Mesenteric fat pad (tissue), 1 donor: ENCODE measurements around the gene TXNRD2. TPM values are rescaled to one million over a fixed set of nuclear protein-coding genes. Genes with fewer than 3 reads are reported as not detected.
A peak's percentile ranks its signal among the peaks of the same experiment; 100 is the strongest.

Source experiments
- DNase-seq: peaks from one replicate; pipeline ENCODE4 v3.0.0-alpha.2; 2020; ENCODE audit warnings: low spot score
- long read RNA-seq: library from polyadenylated mRNA; unstranded; transcript quantifications from one replicate; pipeline ENCODE4 v2.0.0, GENCODE V29; 2020
- total RNA-seq: library from RNA; stranded (reverse); fragmentation: NEBNext Ultra II Directional; extraction: Animal tissue kit (Norgen Biotek cat#: 25700); gene quantifications from one replicate; pipeline ENCODE4 v1.2.1, GENCODE V29; 2021
- donor health status: DM: yes; HTN: yes; CAD: no.

Gene TXNRD2
- total RNA-seq: 20.2 TPM
- long read RNA-seq, partial matches to known transcripts: 5 of 48 reads
- long read RNA-seq, other reads (novel, unspliced or antisense): 43 of 48 reads

DNA sequence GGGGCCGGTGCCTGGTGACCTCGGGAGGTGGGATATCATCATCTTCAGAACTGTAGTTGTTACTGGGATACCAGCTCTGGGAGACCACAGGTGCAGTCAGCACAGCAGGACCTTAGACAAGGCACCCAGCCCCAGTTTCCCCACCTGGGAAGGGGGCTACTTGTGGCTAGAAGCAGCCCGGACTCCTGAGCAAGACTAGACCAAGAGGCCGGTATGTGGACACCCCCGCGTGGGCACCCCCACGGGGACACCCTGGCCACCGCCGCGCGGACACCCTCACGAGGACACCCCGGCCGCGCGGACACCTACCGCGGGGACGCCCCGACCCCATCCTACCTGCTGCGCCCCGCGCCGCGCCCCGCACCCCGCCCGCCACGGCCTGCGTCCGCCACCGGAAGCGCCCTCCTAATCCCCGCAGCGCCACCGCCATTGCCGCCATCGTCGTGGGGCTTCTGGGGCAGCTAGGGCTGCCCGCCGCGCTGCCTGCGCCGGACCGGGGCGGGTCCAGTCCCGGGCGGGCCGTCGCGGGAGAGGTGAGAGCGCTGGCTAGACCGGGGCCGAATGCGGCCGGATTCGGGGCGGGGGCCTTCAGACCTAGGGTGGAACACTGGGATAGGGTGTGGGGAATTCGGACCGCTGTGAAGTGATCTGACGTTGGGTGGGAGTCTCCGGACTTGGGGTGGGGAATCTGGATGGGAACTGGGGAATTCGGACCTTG, at the start of gene TXNRD2, which contains the start of gene COMT:
Gene TXNRD2 (minus strand): TSS at position 454 of the 718 bp plus-strand sequence. CDS start 15 bp downstream, at position 439.
Gene COMT (plus strand): TSS at position 408 of the 718 bp plus-strand sequence. CDS start 20,755 bp downstream, outside the sequence.
- DNase-seq: peak; percentile 93

DNA sequence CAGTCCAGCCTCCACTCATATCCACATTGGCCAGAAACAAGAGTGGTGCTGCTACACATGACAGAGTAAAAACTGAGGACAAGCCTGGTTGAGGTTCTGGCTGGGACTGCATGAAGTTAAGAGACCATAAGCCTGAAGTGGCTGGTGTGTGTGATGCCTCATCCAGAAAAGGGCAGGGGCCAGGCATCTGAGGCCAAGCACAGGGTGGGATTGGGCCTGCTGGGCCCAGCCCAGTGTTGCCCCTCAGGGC, 49.7 kb upstream of the TXNRD2 start:
- DNase-seq: no peak

DNA sequence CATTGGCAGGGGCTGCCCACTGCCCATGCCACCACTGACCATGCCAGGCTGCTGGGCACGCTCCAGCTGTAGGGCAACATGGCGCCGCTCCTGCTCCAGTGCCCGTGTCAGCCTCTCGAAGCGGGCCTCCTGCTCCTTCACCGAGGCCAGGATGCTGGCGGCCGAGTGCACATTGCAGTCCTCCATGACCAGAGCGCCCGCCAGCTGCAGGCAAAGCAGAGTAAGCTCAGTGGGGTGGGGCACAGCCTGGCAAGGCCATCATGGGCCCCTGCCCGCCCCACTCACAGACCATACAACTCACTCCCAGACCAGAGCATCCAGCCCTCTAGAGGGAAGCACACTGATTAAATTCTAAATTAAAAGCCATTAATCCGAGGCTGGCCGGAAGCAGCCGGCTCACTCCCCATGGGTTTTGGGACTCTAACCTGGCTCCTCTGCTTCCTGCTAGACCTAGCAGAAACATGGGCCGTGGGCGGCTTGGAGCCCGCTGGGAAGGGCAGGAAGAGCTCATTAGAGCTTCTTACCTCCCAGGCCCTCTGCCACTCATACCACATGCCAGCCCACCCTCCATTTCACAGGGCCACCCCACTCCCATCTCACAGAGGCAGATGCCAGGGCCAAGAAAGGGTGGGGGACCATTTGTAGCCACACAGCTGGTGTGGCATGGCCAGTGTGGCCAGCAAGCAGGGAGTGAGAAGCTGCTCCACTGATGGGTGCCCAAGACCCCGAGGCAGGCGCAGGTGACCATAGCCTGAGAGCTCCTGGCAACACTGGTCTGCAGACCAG, 49.2 kb upstream of the TXNRD2 start:
- DNase-seq: no peak

DNA sequence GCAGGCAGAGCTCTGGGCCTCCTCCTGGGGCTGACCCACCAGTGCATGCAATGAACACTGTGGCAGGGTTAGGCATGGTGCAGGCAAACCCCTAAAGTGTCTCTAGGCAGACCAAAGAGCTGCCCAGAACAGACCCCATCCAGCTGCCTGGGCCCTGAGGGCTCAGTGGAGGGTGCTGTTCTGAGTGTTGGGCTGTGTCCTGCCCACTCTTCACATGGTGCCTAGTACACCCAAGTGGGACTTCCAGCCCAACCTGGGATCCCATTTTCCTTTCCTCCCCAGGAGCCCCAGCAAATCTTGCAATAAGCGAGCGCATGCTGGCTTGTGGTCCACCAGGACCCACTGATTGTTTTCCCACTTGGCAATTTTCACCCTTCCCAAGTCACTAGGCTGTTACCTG, 48.6 kb upstream of the TXNRD2 start:
- no peak for DNase-seq

DNA sequence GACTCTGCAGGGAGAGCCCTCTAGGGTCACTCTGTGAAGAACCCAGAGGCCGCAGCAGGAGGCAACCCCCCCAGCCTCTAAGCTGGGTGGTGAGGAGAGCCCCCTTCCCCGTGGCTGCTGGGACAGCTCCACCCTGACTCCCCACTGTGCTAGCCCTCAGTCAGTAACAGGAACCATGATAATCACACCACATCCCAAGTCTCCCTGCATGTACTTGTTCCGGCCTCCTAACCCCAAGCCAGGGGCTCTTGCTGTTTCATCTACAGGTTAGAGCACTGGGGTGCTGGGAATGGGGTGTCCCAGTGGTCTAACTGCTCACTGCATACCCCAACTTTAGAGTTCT, 48.1 kb upstream of the TXNRD2 start:
- no peak for DNase-seq

DNA sequence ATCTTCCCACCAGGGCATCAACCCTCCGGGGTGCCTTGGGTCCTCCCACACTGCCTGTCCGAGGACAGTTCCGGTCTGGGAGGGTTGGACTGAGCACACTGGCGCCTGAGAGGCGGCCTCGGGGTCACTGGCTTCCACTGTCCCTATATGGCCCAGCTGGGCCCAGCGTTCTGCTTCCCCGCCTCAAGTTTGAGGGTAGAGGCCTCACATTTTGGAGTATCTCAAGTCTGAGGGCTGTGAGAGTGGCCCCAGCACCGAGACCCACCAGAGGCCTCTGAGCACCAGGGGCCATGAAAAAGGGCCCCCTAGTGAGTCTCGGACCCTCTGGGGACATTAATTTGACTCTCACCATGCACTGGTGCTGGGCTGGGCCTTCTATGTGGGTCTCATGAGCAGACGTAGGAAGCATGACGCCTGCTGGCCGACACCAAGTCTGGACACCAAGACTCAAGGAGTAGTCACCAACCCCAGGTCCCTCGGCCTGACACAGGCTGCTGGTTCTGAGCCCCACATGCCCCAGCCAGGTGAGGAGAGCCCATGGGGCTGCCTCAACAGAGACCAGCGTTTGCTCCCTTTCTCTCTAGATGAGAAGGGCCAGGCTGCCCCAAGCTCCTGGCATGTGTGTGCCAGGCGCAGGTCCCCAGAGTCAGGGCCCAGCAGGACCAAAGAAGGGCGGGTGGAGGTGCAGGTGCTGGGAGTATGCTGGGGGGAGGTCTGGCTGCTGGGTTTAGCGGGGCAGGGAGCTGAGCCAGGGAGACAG, 47.5 kb upstream of the TXNRD2 start:
- DNase-seq: no peak

DNA sequence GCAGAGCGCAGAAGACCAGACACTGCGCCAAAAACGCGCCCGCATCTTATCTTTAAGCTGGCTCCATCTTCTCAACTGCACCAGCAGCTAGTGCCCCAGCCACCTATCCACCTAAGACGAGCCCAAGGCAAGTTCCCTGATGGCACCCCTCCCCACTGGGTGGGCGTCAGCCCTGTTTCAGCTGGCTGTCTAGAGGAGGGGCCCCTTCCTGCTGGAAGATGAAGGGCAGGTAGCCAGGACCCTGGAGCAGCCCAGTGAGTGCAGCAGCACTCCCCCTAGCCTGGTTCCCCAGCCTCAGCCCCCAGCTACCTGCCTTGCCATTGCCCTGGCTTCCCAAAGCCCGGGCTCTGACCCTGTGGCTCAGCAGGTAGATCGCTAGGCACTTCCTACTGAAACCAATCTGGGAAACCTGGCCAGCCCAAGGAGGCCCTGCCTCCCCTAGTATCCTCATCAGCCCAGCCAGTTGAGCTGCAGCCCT, 46.8 kb upstream of the TXNRD2 start:
- no peak for DNase-seq

DNA sequence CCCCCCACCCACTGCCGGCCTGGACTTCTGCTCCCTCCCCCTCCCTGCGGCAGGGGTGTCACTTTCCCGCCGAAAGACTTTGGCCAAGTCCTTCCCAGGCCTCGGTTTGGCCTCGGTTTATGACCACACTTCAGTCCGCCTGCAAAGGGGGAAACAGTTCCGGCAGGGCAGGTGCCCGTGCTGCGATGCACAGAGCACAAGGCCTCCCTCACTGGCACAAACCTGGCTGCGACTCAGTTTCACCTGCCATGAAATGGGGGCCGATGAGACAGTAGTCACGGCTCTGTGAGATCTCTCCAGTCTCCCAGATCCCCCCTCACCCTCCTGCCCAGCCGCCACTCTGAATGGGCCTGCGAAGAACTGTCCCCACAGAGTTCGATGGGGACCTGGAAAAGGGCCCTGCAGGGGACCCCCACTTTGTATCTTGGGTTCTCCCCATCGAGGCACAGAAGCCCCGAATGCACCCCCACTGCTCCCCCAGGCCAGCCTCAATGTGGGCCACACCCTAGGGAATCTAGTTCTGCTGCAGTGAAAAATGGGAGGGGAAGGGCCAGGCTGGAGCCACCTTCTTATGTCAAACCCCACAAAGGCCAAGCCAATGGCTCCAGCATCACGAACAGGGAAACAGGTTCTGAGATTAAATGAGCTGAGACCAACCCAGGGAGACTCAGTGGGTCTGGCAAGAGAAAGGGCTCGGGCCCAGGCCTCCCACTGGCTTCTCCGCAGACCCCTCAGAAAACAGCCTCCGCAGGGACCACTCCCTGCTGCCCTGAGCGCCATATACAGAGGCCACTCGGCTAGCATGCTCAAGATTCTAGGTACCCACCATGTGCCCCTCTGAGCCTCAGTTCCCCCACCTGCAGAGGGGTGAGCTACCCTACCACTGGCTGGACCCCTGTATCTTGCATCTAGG, 46.0 kb upstream of the TXNRD2 start:
- no peak for DNase-seq

DNA sequence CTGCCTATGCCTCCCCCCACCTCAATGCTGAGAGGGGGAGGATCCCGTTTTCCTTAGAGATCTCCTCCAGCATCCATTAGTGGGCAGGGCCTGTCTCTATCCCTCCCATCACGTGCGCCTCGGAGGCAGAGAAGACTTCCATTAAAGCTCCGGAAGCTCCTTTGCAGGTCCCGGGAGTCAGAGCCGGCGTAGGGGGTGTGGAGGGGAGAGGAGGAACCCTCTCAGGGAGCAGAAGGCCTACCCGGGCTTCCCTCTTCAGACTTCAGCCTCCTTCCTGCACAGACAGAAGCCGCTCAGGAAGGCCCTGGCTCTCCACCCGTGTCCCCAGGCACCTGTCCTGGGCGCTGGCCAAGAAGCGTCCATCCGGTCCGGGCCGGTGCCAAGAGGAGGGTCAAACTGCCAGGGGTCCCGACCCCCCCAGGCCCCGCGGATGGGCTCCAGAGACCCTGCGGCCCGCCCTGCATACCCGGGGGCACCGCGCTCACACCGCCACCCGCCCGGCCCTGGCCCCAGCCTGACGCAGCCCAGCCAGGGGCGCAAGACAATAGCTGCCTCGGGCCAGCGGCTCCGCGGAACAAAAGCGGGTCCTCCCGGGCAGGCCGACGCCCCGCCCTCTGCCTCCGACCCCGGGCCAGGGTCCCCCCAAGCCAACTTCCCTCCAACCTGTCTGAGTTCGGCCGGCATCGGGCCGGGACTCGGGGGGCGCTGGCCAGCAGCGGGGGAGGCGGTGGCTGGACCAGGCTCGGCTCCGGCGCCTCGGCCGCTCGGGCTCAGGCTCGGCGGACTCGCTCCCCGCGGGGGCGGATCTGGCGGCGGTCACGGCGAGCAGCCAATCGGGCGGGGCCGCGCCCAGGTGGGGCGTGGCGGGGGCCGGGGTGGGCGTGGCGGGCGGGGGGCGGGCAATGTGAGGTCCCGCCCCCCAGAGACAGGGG, 45.1 kb upstream of the TXNRD2 start:
- peak; percentile 96 for DNase-seq

DNA sequence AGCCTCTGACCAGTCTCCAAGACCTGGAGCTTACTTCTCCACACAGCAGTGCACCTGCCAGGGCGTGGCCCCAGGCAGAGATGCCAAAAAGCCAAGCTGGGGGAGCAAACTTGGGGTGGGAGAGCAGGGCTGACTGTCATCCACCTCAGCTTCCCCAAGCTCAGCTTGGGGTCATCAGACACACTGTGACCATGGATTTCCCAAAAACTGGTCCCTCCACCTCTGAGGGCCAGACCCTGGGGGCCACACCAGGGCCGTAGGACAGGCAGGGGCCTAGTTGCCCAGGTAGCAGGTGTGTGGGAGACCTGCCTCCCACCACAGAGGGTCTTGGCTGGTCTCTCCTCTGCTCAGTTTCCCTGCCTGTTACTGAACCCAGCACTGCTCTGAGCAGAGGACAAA, 44.4 kb upstream of the TXNRD2 start:
- no peak for DNase-seq

DNA sequence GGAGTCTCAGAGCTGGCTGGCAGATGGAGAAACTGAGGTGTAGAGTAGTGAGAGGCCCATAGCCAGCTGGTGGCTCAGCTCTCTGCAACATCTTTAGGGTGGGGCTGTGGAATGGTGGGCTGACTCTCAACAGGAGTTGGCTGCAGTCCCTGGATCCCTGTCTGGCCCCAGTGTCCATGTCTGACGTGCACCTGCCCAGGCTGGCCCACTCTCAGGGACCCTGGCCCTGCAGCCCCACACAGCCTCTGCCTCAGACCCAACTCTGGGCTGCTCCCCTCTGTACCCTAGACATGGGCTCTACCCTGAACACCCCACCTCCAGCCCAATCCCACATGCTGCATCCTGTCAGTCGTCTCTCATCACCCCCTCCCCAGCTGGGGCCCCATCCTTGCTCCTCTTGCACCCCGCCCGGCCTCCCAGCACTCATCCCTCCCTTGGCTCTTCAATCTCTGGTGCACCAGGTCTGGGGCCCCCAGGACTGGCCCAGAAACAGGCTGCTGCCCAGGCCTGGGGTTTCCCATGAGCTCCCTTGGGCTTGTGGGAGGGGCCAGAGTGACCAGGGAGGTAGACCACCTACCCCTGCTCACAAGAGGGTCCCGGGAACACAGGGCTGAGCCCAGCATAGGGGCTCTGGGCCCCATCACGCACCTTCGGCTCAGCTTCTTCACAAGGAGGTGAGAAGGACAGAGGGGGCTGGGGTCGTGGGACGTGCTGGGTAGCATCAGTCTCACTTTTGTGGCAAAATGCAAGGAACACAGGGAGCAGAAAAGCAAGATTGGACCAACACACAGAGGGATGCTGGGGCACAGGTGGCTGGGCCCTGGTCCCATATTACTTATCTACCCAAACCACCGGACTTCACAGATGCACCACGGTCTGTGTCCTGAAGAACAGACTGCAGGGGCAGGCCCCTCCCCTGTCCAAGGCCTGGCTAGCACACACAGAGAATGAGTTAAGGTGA, 43.5 kb upstream of the TXNRD2 start:
- no peak for DNase-seq

DNA sequence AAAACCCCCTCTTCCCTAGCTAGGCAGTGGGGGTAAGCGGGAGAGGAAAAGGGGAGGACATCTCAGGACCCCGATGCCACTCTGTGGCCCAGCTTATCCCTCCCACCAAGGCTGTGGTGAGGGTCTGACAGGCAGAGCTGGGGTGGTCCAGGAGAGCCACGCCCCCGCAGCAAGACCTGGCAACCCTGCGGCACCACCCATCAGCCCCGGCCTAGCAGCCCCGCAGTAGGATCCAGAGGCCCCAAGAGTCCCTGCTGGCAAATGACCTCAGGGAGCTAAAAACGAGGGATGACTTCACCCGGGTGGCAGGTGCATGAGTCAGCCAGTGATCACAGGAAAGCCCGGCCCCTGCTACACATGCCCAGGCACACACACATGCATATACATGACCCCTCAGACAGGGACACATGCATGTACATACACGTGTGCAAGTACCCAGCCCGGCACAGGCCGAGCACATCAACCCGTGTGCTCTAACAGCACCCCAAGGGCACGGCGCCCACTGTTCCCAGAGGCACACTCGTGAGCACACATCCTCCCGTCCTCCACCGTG, 42.7 kb upstream of the TXNRD2 start:
- no peak for DNase-seq

DNA sequence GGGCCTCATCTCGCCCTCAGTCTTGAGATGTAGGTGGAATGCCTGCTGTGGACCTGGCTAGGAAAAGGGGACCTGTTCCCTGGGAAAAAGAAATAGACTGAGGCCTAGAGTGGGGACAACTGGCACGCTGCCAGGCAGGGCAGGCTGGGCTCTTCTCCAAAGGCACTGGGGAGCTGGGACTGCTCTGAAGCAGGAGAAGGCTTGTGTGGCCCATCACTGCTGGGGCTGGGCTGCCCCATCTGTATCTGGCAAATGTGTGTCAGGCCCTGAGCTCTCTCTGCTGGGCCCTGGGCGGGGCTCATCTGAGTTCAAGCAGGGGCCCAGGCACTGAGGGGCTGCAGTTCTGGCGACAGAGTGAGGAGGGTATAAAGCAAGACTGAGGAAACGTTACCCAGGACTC, 42.1 kb upstream of the TXNRD2 start:
- no peak for DNase-seq

DNA sequence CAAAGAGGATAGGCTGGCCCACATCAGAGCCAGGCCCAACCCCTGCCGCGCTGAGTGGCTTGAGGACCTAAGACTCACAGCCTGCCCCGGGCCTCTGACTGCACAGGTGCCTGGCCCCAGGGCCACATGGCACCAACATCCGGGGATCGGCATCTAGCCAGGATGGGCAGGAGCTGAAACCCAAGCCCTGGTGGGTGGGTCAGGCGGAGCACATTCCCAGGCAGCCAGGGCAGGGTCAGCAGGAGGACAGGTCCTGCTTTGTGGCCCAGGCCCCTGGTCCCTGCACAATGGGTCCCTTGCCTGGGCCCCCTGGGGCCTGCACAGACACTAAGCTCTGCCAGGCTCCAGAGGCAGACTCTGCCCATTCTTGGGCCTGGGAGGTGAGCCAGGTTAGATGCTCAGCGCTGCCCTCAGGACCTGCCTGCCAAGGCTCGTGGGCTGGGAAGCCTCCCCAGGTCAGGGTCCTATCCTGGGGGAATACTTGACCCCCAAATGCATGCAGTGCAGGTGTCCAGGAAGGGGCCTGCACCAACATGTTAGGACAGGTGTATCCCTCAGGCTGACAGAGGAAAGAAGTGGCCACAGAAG, 41.5 kb upstream of the TXNRD2 start:
- no peak for DNase-seq

DNA sequence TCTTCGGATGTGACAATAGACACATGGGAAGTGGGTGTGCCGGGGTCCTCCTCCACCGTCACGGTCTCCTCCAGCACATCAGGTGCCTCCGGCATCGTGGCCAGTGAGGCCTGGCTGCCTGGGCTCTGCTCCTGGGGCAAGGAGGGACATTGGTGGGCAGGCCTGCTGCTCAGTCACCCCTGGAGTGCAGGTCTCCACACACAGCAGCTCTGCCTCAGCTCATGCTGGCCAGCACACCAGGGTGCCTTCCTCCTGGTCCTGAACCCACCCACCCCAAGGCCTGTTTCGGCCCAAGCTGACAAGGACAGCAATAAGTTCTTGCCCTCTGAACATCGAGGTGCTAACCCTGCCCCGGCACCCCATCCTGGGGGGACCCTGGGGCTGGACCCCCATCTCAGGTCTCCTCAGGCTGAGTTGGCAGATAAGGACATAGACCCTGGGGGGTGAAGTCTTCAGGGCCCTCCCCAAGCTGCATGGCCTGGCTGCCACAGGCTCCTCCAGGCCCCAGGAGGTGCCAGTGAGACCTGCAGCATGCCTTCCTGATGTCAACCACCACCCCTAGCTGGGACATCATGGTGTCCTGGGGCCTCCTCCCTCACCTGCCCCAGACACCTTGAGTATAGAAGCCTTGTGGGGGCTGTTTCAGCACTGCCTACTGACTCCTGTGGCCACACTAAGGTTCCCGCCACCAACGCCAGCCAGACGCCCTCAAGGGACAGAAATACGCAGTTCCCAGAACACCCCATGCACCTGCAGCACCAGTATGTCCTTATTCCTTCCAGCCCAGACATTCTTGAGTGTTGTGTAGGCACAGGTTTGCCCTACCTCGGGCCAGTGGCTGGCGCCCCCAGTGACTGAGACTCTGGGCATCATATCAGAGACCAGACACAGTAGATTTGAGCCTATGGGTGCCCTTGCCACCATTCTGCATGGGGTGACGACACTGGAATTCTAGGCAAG, 40.6 kb upstream of the TXNRD2 start:
- DNase-seq: no peak

DNA sequence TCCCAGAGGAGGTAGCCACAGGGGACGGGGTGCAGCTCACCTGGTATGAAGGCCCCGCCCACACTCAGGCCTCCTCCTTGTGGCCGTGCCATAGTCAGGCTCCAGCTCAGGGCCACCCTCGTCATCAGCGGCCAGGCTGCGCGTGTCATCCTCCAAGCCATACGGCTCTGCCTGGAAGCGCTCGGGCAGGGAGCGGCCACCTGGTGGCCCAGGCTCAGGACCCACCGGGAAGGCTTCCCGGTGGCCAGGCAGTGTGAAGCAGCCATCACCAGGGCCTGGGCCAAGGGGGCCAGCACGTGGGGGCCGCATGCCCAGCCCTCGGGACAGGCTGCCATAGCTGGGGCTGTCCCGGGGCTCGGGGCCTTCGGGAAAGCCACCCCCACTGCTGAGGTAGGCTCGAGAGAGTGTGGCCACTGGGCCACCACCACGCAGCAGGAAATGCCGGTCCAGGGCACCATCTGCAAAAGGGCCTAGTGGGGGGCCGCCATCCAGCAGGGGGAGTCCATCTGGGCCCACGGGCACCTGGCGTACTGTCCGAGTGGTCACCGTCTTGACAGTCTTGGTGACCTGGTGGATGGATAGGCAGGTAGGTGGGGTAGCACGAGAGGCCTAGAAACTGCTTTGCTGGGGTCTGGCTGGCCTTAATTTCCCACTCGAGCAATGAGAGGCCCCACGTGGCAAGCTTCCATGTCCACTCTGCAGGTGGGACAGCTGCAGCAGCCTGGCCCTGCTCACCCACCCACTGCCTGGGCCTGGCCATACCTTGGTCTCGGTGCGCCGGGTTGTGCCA, 39.7 kb upstream of the TXNRD2 start:
- DNase-seq: no peak
